GM12872 (cell line): ENCODE measurements around the gene HOXC5.

Experiments
- CTCF ChIP-seq: IDR thresholded peaks from 3 replicates; pipeline ENCODE4 v1.5.1; 2011; ENCODE audit warnings: low read depth, mild to moderate bottlenecking, low read length, moderate library complexity; ENCODE audit not compliant: insufficient read depth

Gene HOXC5

GRCh38 chr12:54010972-54011664, 21.7 kb upstream of the HOXC5 start:
- TF ChIP-seq CTCF: no peak

GRCh38 chr12:54011665-54012532, 21.0 kb upstream of the HOXC5 start:
- TF ChIP-seq CTCF: no peak

- TF ChIP-seq CTCF: peak; percentile 35; the same call in 2 of the 3 replicates
Measured at GRCh38 chr12:54012631-54013409, 20.0 kb upstream of the HOXC5 start.

DNA sequence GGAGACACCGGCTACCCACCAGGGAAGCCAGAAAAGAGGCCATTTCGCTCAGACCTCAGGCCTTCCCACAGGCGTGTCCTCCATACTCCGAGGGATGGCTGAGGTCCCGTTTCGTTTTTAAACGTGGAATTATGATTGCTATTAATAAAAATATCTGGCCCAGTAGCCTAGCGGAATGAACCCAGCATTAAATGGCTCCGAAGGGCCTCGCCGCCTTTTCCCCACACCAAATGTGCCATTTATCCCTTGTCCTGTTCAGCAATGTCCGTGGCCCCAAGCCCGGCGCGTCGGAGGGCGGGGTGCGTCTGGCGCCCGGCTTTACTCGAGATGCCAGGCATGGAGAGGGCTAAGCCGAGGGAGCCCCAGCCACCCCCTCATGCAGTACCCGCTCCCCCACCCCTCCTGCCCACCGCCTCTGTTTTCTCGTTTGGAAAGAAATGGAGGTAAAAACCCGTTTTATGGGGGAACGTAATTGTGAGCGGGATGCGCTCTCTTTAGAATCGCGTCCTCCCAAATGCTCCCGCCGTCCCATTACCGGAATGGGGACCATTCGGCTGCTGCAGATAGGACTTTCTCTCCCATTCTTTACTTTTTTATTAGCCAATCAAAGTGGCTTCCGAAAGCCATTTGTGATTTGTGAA, 18.4 kb upstream of the HOXC5 start:
- TF ChIP-seq CTCF: no peak

DNA sequence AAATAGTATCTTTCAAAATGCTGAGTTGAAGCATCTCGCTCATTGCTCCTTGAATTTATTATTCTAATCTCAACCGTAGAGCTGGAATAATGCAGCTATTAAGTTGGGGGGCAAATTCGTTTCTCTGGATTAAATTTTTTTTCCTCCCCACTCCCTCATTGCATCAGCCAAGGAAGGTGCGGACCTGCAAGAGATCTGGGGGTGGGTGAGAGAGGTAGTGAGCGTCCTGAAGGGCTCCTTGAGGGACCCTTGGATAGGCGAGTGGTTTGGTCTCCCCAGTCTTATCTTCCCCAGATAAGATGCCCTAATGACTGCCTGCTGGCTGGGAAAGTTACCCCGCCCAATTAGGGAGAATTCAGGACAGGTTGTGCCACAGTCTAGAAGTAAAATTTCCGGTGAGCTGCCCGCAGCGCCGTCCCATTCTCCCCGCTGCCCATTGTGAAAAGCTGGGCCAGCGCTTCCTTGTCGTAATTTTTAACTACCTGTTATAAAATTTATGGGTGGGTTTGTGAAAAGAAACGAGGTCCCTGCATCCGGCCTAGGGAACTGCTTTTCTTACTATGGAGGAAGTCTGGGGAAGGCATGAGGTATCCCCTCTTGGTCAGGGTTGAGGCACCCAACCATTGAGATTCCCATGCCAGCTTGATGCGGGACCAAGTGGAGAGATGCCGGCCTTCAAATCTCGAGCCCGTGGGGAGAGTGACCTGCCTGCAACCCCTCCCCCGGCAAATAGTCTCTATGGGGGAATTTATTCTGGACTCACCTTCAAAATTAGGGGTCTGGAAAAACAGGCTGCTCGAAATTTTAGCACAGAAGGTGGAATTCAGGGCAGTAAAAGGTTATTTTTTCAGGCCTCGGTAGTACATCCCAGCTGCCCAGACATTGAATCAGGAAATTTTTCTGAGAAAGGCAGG, 17.6 kb upstream of the HOXC5 start:
- TF ChIP-seq CTCF: no peak

DNA sequence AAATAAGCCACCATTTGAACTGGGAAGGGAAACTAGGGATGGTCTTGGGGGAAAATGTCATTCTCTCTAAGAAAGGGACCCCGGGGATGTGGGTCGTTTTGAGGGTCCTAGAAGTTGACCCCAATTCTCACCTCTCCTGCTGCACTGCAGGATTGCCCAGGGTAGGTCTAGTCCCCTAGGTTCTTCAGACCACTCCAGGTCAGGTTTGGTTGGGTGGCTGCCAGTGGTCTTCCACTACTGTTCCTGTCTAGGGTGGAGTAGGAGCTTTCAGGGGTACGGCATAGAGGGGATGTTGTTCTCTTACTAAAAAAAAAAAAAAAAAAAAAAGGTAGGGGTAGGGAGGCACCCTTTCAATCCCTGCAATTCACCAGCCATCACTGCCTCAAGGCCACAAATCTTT, 16.8 kb upstream of the HOXC5 start:
- TF ChIP-seq CTCF: no peak
